Measurements from ENCODE around the gene ELP5. TPM values are rescaled to one million over a fixed set of nuclear protein-coding genes. Genes with fewer than 3 reads are reported as not detected.

Gene ELP5
- total RNA-seq, result 47.9 TPM

DNA sequence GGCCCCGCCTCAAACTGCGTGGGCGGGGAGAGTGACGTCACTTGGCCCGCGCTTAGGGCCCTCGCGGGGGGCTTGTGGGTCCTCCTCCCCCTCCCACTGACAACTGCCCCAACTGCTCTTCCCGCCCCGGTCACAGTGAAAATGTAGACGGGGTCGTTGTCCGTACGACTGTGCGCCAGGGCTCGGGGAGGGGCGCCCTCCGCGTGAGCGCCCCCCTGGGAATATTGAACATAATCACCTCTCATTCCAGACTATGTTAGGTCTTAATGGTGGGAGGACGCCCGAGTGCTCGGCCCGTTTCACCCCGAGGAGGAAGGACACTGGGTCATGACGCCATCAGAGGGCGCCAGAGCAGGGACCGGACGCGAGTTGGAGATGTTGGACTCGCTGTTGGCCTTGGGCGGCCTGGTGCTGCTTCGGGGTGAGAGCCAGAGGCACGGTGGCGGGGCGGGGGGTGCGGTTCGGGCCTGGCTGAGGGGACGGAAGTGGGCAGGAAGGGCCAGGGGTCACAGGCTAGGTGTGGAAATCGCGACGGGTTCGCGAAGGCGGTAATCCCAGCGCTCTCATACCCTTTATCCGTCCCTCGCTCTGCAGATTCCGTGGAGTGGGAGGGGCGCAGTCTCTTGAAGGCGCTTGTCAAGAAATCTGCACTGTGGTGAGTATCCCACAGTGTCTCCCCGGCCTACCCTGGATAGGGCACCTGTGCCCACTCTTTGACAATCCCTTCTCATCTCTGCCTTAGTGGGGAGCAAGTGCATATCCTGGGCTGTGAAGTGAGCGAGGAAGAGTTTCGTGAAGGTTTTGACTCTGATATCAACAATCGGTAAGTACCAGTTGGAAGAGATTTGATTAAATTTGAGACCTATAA, at the start of gene ELP5:
Gene ELP5, plus strand, starts transcription at position 40 of the 868 bp plus-strand sequence. Its CDS starts 336 bp downstream, at position 376.
- peak; percentile 94 for DNase-seq (ENCODE audit: low spot score)

DNA sequence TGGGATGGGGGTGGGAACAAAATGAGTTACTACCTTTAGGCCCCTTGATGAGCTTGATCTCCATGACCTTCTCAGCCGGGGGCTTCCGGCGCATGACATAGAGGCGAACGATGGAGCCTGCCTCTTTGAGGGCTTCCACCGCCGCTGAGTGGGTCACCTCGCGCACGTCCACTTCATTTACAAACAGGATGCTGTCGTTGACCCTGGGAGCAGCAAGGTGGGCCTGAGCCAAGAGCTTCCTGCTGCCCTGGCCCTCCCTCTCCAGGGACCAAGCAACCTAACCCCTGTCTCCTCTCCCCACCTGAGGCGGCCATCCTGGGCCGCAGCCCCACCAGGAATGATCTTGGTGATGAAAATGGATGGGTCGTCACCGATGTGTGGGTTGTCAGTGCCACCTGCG, 48.6 kb upstream of the ELP5 start:
- no peak for DNase-seq (ENCODE audit: low spot score)

DNA sequence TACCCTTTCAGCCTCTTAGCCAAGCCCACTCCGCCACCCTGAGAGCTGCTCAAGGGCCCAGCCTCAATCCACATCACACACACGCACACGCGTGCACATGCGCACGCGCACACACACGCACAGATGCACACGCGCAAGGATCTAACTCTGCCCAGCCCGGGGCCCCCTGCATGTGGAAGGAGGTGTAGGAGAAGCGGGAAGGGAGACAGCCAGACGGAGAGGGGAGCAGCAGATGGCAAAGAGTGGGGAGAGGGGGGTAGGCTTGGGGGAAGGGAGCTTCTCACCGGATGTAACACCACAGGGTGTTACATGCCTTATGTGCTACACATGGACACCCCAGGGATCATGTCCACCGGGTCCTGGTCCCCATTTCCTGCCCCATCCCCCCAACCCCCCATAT, 47.7 kb upstream of the ELP5 start:
- no peak for DNase-seq (ENCODE audit: low spot score)

DNA sequence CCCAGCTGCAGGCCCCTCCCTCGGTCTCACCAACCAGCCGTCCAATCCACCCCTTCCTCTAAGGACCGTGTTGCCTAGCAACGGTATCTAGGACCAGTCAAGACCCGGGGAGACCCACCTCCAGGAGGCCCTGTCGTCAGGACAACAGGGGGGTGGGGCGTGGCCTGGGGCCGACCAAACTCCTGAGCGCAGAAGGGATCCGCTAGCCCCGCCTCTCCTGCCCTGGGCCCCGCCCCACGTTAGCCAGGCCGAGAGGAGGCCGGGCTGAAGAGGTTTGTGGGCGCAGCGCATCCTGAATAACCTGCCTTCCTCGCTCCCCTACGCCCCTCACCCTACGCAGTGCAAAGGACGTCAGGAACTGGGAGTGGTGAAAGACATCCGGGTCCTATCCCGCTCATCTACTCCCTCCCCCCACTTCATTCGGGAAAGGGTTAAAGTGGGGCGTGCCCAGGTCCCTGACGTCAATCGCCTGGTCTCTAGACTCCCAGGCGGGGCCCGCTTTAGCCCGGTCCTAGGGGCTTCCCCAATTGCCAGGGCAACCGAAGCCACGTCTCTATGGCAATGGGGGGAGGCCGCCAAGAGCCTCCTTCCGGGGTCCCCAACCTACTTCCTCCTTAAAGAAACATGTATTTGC, 47.1 kb upstream of the ELP5 start:
- peak; percentile 80 for DNase-seq (ENCODE audit: low spot score)

DNA sequence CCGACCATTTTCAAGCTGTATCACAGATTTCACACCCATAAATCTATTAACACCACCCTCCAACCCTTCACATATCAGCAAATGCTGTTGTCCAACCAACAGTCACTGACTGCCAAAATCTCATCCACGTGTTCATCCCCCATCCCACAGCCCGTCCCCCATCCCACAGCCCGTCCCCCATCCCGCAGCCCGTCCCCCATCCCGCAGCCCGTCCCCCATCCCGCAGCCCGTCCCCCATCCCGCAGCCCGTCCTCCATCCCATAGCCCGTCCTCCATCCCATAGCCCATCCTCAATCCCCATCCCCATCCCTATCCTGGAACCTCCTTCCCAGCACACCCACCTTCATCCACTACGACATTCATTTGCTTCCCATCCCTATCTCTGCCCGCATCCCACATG, 46.5 kb upstream of the ELP5 start:
- DNase-seq (ENCODE audit: low spot score), result no peak

- DNase-seq (ENCODE audit: low spot score), result no peak
These were observed 44.7 kb upstream of the ELP5 start for GRCh38 chr17:7207120-7208001.

DNA sequence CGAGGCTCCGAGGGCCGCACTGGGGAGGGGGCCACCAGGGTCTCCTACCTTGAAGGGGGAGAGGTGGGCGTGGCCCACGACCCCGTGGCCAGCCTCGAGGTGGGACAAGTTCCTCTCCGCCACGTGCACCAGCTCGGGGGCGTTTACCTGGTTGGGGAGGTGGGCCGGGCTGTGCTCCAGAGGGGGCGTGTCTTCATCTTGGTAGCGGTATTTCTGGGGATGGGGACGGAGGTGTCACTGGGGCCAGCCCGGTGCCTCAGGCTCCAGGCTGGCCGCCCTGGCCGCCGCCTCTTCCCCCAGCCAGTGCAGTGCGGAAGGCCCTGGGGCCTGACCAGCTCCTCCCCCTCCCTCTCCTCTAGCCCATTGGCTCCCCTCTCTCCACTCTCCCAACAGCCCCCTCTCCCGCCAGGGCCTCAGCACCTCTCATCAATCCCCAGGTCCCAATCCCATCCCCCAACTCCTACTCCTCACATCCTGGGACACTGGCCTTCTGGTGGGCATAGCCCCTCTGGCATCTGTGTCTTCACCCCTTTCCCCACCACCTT, 43.9 kb upstream of the ELP5 start:
- DNase-seq (ENCODE audit: low spot score), result no peak

DNA sequence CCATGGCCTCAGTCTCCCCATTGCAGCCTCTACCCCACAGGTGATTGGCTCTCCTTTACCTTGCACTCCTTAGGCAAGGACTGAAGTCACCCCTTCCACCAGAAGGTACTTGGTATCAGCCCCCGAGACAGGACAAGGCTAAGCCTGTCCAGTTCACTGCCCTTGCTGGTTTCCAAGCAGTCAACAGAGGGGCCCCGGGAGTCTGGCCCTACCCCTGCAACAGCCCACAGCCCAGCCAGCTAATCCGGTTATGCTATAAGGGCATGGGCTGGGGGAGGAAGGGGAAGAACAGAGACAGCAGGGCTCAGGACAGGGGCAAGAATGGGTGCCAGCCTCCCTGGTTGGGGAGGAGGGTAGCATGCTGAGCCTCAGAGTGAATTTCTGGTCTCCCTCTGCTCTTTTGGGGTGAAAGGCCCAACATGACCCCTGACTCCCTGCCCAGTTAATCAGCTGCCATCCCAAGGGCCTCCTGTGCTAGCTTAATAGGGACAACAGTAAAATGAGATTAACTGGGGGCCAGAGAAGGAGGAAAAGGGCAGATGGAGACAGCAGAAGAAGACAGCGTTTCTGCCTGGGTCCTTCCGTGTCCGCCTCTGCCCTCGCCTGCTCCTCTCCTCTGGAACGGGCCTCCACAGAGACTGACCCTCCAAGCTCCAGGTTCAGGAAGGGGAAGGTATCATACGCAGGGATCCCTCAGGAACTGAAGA, 43.1 kb upstream of the ELP5 start:
- no peak for DNase-seq (ENCODE audit: low spot score)

- DNase-seq (ENCODE audit: low spot score), result no peak
These were observed 40.3 kb upstream of the ELP5 start for GRCh38 chr17:7211491-7212273.

GRCh38 chr17:7213895-7214299, 38.1 kb upstream of the ELP5 start:
- DNase-seq (ENCODE audit: low spot score), result no peak

GRCh38 chr17:7214300-7215135, 37.5 kb upstream of the ELP5 start:
- DNase-seq (ENCODE audit: low spot score), result peak; percentile 97

GRCh38 chr17:7215136-7215638, 36.8 kb upstream of the ELP5 start:
- no peak for DNase-seq (ENCODE audit: low spot score)

GRCh38 chr17:7215652-7216180, 36.3 kb upstream of the ELP5 start:
- DNase-seq (ENCODE audit: low spot score), result no peak

DNA sequence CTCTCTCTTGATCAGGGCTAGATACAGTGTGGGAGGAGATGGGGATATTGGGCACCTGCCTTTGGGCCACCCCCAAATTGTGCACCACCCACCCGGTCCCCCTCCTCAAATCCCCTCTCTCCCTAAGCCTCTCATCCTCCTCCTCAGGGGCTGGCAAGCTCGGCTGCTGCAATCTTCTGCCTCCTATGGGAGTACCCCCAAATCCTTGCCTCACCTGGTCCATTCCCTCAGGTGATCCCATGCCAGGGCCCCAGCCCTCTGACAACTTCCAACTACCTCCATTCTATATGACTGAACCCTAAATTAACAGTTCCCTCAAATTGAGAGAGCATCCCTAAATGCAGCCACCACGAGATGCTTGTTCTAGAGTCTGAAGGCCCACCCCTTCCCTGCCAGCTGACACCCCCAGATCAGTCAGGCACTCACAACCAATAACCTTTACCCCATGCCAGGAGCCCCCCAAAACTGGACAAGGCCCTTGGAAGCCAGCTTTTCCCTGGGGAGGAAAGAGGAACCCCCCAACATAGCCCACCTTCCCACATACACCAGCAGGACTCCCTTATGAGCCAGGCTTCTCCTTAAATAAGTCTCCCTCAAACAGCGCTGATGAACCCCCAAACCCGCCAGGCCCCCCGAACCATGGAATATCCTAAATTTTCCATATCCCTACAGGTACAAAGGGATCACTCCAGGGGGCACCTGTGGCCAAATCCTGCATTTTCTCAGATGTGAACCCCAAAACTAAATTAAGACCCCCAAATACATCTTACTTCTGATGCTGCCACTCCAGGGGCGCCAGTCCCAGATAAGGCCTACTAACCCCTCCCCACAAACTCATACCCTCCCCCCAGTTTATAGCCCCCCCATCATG, 35.5 kb upstream of the ELP5 start:
- DNase-seq (ENCODE audit: low spot score), result no peak

DNA sequence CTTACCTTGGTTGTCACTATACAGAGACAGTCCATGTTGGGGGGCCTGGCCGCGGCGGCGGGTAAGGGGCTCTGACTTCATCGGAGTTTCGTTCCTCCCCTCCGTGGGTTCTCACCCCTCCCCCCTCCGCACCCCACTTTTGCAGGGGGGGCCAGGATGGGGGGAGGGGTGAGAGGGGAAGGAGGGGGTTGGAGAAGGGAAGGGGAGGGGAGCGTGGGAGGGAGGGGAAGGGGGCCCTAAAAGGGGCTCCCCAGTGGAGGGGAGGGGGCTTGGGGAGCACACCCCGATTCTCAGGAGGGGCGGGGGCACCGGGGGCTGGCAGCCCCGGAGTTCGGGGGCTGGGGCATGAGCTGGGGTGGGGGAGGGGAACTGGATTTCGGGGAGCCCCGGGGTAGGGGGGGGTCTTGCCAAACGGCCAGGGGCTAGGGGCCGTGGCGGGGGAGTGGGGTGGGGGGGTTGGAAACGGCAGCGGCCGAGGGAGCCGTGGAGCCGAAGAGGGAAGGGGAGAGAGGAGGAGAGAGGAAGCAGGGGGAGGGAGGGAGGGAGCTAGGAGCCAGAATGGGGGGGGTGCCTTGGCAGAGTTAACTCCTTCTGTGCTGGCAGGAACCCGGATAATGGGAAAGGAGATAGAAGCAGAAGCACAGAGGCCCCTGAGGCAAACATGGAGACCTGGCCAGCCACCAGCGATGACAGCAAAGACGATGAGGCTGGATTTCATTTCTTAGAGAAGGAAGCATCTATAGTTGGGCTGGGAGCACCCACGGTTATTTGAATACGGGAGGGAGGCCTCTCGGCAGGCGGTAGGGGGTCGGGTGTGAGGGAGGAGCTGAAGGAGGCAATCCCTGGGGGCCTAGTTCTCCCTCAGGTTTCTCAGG, 34.7 kb upstream of the ELP5 start:
- DNase-seq (ENCODE audit: low spot score), result no peak

GRCh38 chr17:7218166-7218565, 33.8 kb upstream of the ELP5 start:
- DNase-seq (ENCODE audit: low spot score), result no peak

DNA sequence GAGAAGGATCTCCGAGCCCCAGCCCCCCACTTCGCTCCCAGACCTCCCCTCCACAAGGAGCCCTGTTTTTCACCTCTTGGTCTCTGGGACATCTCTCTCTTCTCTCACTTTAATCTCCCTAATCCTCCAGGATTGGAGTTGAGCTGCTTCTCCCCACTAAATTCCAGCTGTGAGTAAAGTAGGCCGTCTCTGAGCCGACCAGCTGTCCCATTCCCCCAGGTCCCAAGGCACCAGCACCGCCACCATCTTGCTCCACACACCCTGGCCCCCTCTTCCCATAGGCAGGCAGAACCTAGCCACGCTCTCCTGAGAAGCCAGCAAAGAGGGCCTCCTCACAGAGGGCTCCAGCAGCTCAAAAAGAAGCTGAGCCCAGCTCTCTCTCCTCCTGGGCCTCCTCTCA, 33.3 kb upstream of the ELP5 start:
- no peak for DNase-seq (ENCODE audit: low spot score)
